ENCODE measurements around the gene THAP7.

THAP7 gene

GRCh38 chr22:20992456-20993303, 9.2 kb downstream of the THAP7 start:
- DNase-seq = no peak

- DNase-seq = no peak
These were observed 9.9 kb downstream of the THAP7 start for GRCh38 chr22:20992056-20992442.

GRCh38 chr22:20991252-20992055, 10.5 kb downstream of the THAP7 start:
- DNase-seq = no peak

DNA sequence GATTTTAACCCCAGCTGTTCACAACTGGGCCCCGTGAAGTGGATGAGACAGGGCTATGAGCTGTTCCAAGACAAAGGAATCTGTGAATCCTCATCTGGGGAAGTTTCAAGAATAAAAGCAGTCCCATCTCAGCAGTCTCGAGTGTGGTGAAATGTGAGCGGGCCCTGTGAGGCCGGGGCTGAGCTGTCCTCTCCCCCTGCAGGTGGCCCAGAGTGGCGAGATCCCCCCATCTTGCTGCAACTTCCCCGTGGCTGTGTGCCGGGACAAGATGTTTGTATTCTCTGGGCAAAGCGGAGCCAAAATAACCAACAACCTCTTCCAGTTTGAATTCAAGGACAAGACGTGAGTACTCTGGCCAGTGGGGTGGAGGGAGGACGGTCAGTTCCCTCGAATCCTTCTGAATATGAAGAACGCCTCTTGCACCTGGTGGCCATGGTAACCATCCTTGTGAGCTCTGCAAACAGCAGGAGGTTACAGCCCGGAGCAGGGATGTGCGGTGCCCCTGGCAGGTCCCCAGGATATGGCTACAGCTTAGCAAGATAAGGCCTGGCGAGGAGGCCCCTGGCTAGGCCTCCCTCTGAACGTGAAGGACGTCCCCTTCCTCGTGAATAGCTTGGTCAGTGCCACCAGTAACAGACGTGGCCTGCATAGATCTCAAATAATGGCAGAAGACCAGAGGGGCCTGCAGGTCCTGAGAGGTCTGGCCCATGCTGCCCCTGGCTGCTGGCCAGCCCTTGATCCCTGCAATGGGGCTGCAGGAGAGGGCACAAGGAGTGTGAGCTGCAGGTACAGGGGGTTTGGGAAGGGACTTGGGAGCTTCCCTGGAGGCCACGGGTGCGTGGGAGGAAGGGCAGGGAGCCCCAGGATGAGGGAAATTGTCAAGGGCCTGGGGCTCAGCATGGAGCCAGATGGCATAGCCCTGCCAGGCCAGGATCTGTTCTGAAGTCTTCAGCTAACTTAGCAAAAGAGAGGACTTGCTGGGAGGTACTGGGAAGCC, 11.4 kb downstream of the THAP7 start:
- DNase-seq = no peak

DNA sequence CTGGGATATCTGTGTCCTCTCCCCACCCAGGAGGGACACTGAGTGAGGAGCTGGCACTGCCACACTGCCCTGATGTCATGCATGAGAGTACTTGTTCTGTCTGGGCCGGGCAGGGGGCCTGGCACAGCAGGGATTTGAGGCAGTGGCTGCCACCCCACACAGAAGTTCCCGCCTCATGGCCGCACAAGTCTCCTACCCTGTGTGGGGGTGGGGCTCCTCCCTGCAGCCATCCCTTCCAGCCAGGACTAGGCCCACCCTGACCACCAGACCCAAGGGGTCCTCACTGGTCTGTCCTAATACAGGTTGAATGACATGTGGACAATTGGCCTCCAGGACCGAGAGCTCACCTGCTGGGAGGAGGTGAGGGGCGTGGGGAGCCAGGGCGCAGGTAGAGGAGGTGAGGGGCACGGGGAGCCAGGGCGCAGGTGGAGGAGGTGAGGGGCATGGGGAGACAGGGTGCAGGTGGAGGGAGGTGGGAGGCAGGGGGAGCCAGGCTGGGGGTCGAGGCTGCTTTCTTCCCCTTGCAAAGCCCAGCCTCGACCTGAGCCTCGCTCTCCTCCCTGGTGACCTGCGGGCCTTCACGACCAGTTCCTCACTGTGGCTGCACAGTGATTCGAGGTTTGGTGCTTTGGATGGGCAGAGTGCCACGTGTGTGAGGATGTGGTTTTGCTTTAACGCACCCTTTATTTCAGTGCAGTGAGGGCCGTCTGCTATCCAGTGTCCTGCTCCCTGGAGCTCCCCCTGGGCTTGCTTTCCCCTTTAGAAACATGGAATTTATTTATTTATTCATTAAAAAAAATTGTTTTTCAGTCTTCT, 12.4 kb downstream of the THAP7 start:
- DNase-seq = no peak

GRCh38 chr22:20988573-20989322, 13.2 kb downstream of the THAP7 start:
- DNase-seq = no peak

- DNase-seq = no peak
These were observed 14.5 kb downstream of the THAP7 start for GRCh38 chr22:20987375-20987774.

- no peak for DNase-seq
These were observed 15.6 kb downstream of the THAP7 start for GRCh38 chr22:20986365-20986764.

DNA sequence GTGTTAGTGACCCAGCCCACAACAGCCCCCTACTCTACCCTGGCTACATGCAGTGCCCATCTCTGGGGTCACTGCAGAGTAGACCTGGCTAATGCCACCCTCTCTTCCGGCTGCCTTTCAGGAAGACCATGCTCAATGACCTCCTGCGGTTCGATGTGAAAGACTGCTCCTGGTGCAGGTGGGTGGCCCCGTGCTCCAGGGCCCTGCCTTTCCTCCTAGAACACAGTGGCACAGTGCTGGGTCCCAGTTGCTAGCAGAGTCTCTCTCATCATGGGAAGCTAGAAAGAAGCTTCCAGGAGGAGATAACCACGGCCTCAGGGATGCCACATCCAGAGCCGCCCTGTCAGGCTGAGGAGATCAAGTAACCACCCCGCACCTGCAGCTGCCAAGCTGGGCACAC, 16.2 kb downstream of the THAP7 start:
- no peak for DNase-seq

GRCh38 chr22:20983081-20983771, 18.7 kb downstream of the THAP7 start:
- DNase-seq = no peak

DNA sequence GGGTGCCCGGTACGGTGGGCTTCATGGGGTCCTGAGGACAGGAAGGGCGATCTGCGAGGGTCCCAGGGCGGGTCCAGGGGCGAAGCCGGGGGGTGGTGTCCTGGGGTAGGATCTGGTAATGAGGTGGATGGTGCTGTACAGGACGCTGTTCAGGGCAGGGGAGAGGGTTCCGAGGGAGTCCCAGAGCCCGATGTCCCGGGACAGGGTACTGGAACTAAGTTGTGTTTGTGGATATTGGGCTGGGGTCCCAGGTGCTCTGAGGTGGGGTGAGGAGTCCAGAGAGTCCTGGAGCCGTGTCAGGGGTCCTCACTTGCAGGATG, 19.4 kb downstream of the THAP7 start:
- DNase-seq = no peak

DNA sequence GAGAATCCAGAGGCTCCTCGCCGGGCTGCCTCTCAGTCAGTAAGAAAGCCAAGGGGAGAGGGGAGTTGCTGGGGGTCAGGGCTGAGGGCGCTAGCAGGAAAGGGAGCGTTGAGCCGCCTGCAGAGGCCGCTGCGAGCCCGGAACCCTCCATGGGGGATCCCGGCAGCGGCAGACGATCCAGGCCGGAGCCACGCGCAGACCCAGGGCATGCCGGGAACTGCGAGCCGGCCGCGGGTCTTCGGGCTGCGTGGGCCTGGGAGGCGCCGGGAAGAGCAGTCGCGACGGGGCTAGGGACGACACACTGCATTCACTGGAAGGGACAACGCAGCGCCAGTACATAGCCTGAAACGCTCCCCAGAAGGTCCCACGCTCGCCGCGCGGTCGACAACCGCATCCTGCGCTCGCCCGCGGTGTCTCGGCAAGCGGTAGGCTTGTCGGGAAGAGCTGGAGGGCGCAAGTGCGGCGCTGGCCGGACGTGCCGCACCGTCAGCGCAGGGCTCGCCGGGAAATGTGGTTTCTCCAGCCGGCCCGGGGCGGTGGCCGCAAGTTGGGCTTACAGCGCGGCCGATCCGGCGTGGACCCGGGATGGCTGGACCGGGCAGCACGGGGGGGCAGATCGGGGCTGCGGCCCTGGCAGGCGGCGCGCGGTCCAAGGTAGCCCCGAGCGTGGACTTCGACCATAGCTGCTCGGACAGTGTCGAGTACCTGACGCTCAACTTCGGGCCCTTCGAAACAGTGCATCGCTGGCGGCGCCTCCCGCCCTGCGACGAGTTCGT, 19.9 kb downstream of the THAP7 start, which contains the start of gene LZTR1:
LZTR1 (plus strand) TSS at position 511 of the 776 bp plus-strand sequence; CDS start at position 586, 75 bp downstream.
- peak; percentile 72 to 77 for DNase-seq

DNA sequence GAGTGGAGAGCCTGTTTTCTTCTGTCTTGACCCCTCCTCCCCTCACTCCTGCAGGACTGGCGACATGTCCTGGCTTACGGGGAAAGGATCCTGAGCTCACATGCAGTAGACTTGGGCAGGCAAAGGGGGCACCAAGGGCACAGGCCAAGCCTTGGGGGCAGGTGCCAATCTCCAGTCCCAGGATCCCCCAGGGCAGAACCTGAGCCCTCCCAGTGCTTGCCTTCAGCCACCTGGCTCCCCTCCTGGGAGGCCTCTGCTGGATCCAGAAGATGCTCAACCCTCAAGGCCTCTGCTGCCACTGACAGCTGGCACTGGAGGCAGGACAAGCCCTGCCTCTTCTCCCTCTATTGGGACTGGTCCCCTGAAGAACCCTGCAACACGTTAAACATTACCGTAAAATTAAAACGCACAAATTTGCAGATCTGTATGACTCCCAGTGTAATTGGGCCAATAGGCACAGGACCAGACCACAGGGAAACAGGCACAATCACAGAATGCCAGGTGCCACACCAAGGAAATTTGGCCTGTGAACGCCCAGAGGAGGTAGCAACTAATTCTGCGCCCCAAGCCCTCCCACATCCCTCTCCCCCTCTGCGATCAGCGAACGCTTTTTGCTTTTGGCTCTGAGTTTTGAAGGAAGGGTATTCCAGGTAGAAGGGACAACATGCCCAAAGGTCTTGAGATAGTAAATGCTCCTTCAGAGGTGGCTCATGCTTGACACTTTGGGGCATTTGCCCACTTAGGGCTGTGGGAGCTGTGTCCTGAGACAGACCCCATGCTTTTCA, 20.8 kb downstream of the THAP7 start:
- DNase-seq = no peak

DNA sequence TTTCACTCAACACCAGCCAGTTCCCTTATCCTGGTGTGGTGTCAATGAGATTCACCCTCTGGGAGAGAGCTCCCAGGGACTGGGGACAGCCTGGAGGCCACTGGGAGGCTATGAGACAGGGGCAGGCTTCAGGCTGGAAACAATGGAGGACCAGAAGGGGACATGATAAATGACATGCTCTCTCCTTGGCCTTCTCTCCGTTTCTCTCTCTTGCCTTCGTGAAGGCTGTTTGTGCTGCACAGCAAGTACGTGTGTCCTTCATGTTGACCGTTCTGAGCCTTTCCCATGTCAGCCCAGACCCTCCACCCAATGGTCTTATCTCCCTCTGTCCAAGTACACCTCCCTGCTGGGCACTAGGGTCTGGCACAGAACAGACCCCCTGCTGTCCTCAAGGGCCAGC, 21.4 kb downstream of the THAP7 start:
- no peak for DNase-seq

DNA sequence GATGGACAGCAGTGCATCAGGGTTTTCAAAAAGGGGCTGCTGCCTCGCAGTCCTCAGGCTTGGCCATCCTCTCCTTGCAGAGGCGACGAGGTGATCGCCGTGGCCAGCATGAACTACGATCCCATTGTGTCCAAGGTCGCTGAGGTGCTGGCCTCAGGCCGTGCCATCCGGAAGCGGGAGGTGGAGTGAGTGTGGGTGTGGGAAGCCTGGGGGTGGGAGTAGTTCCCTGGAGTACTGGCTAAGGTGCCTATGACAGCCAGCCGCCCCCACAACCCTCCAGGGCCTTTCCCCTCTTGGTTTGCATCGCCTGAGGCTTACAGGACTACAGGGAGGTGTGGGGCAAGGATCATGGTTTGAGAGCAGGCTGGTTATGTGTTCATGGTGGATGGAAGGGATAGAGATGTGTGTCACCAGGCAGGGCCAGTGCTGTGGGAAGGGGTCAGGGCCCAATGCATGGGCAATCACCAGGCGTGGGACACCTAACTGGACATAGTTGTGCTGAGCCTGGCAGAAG, 21.9 kb downstream of the THAP7 start:
- DNase-seq = no peak

DNA sequence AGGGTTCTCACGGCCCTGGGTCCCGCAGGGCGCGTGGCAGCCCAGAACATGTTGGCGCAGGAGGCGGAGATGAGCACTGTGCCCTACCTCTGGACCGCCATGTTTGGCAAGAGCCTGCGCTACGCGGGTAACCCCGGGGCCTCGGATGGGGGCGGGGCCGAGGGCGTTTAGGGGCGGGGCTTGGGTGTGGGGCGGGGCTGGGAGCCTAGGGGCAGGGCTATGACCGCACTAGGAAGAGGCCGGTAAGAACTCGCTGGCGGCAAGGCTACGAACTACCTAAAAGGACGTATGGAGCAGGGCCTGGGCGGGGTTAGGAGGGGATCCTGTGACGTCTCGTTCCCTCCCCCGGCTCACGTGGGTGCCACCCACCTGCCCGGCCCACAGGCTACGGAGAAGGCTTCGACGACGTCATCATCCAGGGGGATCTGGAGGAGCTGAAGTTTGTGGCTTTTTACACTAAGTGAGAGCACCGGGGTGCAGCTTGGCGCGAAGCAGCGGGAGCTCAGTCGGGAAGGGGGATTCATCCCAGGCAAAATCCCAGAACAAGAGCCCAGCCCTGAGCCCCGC, 22.6 kb downstream of the THAP7 start:
- peak; percentile 66 to 70 for DNase-seq

- no peak for DNase-seq
These were observed 23.5 kb downstream of the THAP7 start for GRCh38 chr22:20978419-20978818.

DNA sequence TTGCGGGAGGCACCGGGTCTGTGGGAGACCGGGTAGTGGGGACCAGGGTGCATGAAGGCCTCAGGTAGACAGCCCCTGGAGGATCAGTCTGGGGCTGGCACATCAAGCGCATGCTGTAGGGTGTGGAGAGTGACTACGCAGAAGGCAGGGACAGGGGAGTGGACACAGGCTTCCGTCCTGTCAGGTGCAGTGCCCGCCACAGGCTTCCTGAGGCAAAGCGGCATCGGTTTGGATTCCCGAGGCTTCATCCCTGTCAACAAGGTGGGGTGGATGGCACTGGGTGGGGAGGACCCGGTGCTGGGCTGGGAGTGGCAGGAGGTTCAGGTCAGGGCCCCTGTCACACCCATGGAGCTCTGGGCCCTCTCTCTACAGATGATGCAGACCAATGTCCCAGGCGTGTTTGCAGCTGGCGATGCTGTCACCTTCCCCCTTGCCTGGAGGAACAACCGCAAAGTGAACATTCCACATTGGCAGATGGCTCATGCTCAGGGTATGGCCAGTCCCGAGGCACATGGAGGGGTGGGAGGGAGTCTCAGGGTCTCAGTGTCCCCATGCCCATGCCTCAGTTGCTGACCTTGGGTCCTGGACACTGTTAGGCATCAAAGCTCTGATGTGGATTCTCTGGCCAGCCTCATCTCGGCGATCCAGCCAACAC, 24.3 kb downstream of the THAP7 start:
- no peak for DNase-seq
